Activated naive CD8-positive, alpha-beta T cell treated with anti-CD3 and anti-CD28 coated beads, Interleukin-2, amount 50 U/mL, for 24 hours (primary cell): ENCODE data around the gene MEAF6.
"Not testable (repeated sequence)": the region's sequence is repeated elsewhere in the genome, so short reads cannot be mapped to it uniquely, and the experiment has no call there.

Experiments used
- ATAC-seq: fragments of 150-1000 bp; cut with Tn5 transposase; one replicate; pipeline ENCODE4 v1.10.0; 2021
- DNase-seq: peaks from one replicate; pipeline ENCODE4 v3.0.0; 2021
- H3K27ac Mint-ChIP-seq: one replicate; pipeline ENCODE4 v1.8.0; 2021; ENCODE audit warnings: mild to moderate bottlenecking, mixed read lengths
- H3K27me3 Mint-ChIP-seq: one replicate; pipeline ENCODE4 v1.8.0; 2021; ENCODE audit warnings: mixed read lengths
- H3K36me3 Mint-ChIP-seq: one replicate; pipeline ENCODE4 v1.8.0; 2021; ENCODE audit warnings: low read depth, mixed read lengths
- H3K4me1 Mint-ChIP-seq: one replicate; pipeline ENCODE4 v1.8.0; 2021; ENCODE audit warnings: mixed read lengths
- H3K4me3 Mint-ChIP-seq: one replicate; pipeline ENCODE4 v1.8.0; 2021; ENCODE audit warnings: mild to moderate bottlenecking, moderate library complexity, mixed read lengths
- H3K9me3 Mint-ChIP-seq: one replicate; pipeline ENCODE4 v1.8.0; 2021; ENCODE audit warnings: mixed read lengths

The MEAF6 gene

GRCh38 chr1:37506740-37507139 lies 7.8 kb downstream of the MEAF6 start:
- Mint-ChIP-seq H3K27me3 (no peaks in the 10 kb centered on the region), H3K4me1 (peaks cover 24% of the 10 kb centered on the region), H3K4me3 (no peak overlapping the region), H3K27ac (no peak overlapping the region), H3K36me3 (peaks cover 46% of the 10 kb centered on the region), H3K9me3 (no peaks in the 10 kb centered on the region)
- ATAC-seq, result no peak
- DNase-seq, result no peak

DNA sequence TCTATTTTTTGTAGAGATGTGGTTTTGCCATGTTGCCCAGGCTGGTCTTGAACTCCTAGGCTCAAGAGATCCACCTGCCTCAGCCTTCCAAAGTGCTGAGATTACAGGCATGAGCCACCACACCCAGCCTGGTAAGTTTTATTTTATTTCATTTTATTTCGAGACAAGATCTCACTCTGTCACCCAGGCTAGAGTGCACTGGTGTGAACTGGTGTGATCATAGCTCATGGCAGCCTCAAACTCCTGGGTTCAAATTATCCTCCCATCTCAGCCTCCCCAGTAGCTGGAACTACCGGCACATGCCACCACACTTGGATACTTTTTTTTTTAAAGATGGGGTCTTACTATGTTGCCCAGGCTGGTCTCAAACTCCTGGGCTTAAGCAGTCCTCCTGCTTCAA lies 11.8 kb downstream of the MEAF6 start:
- H3K27me3 Mint-ChIP-seq, ATAC-seq, H3K9me3 Mint-ChIP-seq, H3K4me1 Mint-ChIP-seq, DNase-seq, H3K4me3 Mint-ChIP-seq, H3K27ac Mint-ChIP-seq: not testable (repeated sequence)
- H3K36me3 Mint-ChIP-seq, result peaks cover 42% of the 10 kb centered on the region

DNA sequence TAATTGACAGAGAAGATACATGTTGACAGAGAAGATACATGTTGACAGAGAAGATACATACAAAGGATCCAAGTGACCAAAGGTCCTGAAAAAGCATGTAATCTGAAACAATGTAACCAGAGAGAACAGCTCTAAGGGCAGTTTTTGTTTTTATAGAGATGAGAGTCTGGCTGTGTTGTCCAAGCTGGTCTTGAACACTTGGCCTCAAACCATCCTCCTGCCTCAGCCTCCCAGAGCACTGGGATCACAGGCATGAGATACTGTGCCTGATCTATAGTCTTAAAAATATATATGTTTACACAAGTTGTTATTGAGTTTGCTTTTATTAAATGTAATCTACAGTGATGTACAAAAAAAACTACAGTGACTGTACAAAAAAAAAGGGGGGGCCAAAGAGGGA lies 12.5 kb downstream of the MEAF6 start:
- peaks cover 36% of the 10 kb centered on the region for H3K36me3 Mint-ChIP-seq
- no peak overlapping the region for H3K27ac Mint-ChIP-seq
- no peak for ATAC-seq
- H3K4me3 Mint-ChIP-seq, result no peak overlapping the region
- H3K9me3 Mint-ChIP-seq, result no peaks in the 10 kb centered on the region
- H3K4me1 Mint-ChIP-seq, result peaks cover 2% of the 10 kb centered on the region
- DNase-seq, result no peak
- no peaks in the 10 kb centered on the region for H3K27me3 Mint-ChIP-seq

GRCh38 chr1:37501661-37502060 lies 12.9 kb downstream of the MEAF6 start:
- Mint-ChIP-seq H3K9me3 (no peaks in the 10 kb centered on the region), H3K27me3 (no peaks in the 10 kb centered on the region), H3K27ac (no peak overlapping the region), H3K4me3 (no peak overlapping the region), H3K36me3 (peaks cover 35% of the 10 kb centered on the region), H3K4me1 (peaks cover 2% of the 10 kb centered on the region)
- ATAC-seq (no peak), DNase-seq (no peak)

GRCh38 chr1:37498872-37499617 lies 15.5 kb downstream of the MEAF6 start:
- no peaks in the 10 kb centered on the region for H3K9me3 Mint-ChIP-seq
- peaks cover 26% of the 10 kb centered on the region for H3K36me3 Mint-ChIP-seq
- no peak overlapping the region for H3K27ac Mint-ChIP-seq
- no peaks in the 10 kb centered on the region for H3K27me3 Mint-ChIP-seq
- DNase-seq (no peak), ATAC-seq (no peak)
- H3K4me3 Mint-ChIP-seq, result no peak overlapping the region
- H3K4me1 Mint-ChIP-seq, result peaks cover 7% of the 10 kb centered on the region

DNA sequence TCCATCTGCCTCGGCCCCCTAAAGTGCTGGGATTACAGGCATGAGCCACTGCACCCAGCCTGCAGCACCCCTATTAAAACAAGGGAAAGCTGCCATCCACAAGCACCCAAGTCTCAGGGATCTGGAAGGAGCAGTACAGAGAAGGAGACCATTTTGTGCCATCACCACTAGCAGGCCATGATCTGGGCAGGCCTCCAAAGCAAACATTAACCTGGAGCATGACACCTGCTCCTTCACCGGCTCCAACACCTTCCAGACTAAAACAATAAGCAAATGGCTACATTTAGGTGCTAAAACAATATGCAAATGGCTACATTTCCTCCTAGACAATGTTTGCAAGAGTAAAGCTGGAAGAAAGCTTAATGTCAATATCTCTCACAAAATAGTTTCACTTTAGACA lies 16.7 kb downstream of the MEAF6 start:
- no peaks in the 10 kb centered on the region for H3K9me3 Mint-ChIP-seq

DNA sequence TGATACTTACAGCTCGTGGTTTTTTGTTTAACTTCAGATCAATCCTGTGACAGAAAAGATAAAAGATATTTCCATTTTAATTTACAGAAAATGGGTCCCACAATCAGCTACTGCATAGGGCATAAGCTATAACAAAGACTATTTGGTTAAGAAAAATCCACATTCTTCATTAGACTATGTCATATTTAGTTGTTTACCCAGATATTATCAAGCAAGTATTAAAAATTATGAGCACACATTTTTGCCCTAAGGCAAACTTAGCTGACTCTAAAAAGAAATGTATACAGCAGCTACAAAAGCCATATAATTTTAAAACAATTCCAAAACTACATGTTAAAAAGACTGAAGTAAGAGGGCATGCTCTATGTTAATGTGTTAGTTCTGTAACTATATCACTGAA lies 18.7 kb downstream of the MEAF6 start:
- no peak overlapping the region for H3K4me3 Mint-ChIP-seq
- ATAC-seq (no peak), DNase-seq (no peak)
- H3K9me3 Mint-ChIP-seq, result no peaks in the 10 kb centered on the region
- peaks cover 33% of the 10 kb centered on the region for H3K36me3 Mint-ChIP-seq
- H3K27me3 Mint-ChIP-seq, result no peaks in the 10 kb centered on the region
- peaks cover 13% of the 10 kb centered on the region for H3K4me1 Mint-ChIP-seq
- no peak overlapping the region for H3K27ac Mint-ChIP-seq

More for the DNA sequence above, 16.7 kb downstream of the MEAF6 start:
- peaks cover 13% of the 10 kb centered on the region for H3K4me1 Mint-ChIP-seq
- no peak overlapping the region for H3K27ac Mint-ChIP-seq
- peaks cover 35% of the 10 kb centered on the region for H3K36me3 Mint-ChIP-seq
- H3K27me3 Mint-ChIP-seq, result no peaks in the 10 kb centered on the region
- ATAC-seq (no peak), DNase-seq (no peak)
- no peak overlapping the region for H3K4me3 Mint-ChIP-seq

- Mint-ChIP-seq H3K27me3 (no peaks in the 10 kb centered on the region), H3K27ac (peak overlapping the region; percentile 30), H3K36me3 (peaks cover 22% of the 10 kb centered on the region), H3K4me1 (peaks cover 10% of the 10 kb centered on the region), H3K9me3 (no peaks in the 10 kb centered on the region), H3K4me3 (no peak overlapping the region)
- no peak for DNase-seq
- no peak for ATAC-seq
Measured at GRCh38 chr1:37493336-37494098, 21.0 kb downstream of the MEAF6 start.

GRCh38 chr1:37487619-37487984 lies 27.0 kb downstream of the MEAF6 start:
- Mint-ChIP-seq H3K27ac (peak overlapping the region; percentile 38), H3K9me3 (no peaks in the 10 kb centered on the region), H3K4me3 (no peak overlapping the region), H3K36me3 (peaks cover 10% of the 10 kb centered on the region), H3K27me3 (no peaks in the 10 kb centered on the region), H3K4me1 (peaks cover 15% of the 10 kb centered on the region)
- ATAC-seq (no peak), DNase-seq (no peak)

DNA sequence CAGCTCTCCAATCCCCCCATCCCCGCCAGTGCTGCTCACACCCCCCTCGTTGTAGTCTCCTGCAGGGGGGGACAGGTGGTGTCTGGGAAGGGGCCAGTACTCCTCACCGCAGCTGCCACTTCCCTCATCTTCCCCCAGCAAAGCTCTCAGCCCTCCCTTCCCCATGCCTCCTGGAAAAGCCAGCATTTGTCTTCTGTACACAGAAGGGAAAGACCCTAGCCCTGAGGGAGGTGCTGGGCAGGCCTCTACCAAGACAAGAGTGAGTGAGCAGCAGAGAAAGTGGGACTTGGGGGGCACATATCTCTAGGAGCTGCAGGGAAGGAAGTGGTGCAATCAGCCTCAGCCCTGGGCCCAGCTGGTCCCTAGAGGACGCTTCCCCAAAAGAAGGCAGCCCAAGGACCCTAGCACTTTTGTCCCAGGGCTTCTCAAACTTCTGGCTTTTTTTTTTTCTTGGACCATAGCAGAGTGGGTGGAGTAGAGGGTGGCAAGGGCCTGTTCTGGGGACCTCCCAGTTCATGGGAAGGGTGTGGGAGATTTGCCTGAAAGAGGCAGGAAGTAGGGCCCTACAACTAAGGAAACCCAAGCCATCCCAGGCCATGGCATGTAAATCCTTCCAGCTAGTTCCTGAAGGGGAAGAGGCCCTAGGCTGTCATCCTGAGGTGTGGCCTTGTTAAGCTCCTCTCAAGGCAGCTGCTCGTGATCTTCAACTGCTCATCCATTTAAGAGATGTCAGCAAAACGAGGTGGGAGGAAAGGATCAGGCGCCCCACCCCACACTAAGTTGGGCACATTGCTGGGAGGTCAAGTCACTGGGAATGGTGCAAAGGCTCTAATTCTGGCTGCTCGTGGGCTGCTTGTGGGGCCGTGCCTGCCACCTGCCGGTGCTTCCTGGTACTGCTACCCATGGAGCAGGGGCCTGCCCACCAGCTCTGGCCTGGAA lies 27.6 kb downstream of the MEAF6 start:
- Mint-ChIP-seq H3K27ac (peak overlapping the region; percentile 38), H3K4me3 (no peak overlapping the region), H3K36me3 (peaks cover 13% of the 10 kb centered on the region), H3K9me3 (no peaks in the 10 kb centered on the region), H3K27me3 (no peaks in the 10 kb centered on the region), H3K4me1 (peaks cover 22% of the 10 kb centered on the region)
- ATAC-seq, result peak; percentile 37
- peak; percentile 88 for DNase-seq

GRCh38 chr1:37485902-37486679 lies 28.5 kb downstream of the MEAF6 start:
- ATAC-seq (no peak), DNase-seq (no peak)
- no peak overlapping the region for H3K27ac Mint-ChIP-seq
- peaks cover 30% of the 10 kb centered on the region for H3K4me1 Mint-ChIP-seq
- peaks cover 22% of the 10 kb centered on the region for H3K36me3 Mint-ChIP-seq
- no peaks in the 10 kb centered on the region for H3K9me3 Mint-ChIP-seq
- H3K27me3 Mint-ChIP-seq, result no peaks in the 10 kb centered on the region
- no peak overlapping the region for H3K4me3 Mint-ChIP-seq

- peak overlapping the region; percentile 36 for H3K27ac Mint-ChIP-seq
- H3K9me3 Mint-ChIP-seq, result no peaks in the 10 kb centered on the region
- H3K4me1 Mint-ChIP-seq, result peaks cover 43% of the 10 kb centered on the region
- peaks cover 34% of the 10 kb centered on the region for H3K36me3 Mint-ChIP-seq
- DNase-seq, result no peak
- H3K4me3 Mint-ChIP-seq, result peak overlapping the region; percentile 0
- no peak for ATAC-seq
- no peaks in the 10 kb centered on the region for H3K27me3 Mint-ChIP-seq
Measured at GRCh38 chr1:37484325-37485051, 30.1 kb downstream of the MEAF6 start.

GRCh38 chr1:37483785-37484184 lies 30.8 kb downstream of the MEAF6 start:
- Mint-ChIP-seq H3K4me3 (peak overlapping the region; percentile 0), H3K27ac (peak overlapping the region; percentile 36), H3K27me3 (no peaks in the 10 kb centered on the region), H3K4me1 (peaks cover 43% of the 10 kb centered on the region), H3K36me3 (peaks cover 41% of the 10 kb centered on the region), H3K9me3 (no peaks in the 10 kb centered on the region)
- DNase-seq (no peak), ATAC-seq (no peak)
